Right renal cortex interstitium (tissue), 3 donors: ENCODE data around the gene TMIE. TPM values are rescaled to one million over a fixed set of nuclear protein-coding genes. Genes with fewer than 3 reads are reported as not detected.

Experiments used
- DNase-seq, 3 donors: peaks; one replicate each; pipeline ENCODE4 v3.0.0-alpha.2; 2013; ENCODE audit warnings: low read depth in 3 of 3, low spot score in 2 of 3
- polyA plus RNA-seq, 3 donors: library from polyadenylated mRNA; unstranded; fragments of 120-200 nt; gene quantifications; one replicate each; pipeline ENCODE4 v1.2.1, GENCODE V29; 2013; ENCODE audit not compliant: insufficient read length in 3 of 3

Gene TMIE
- polyA plus RNA-seq, 3 donors: 1.0 to 1.1 (median 1.1) TPM

GRCh38 chr3:46668591-46668990 is 32.6 kb upstream of the TMIE start:
- DNase-seq: no peak

- no peak for DNase-seq
Observed at GRCh38 chr3:46669191-46669999, 31.8 kb upstream of the TMIE start.

- no peak for DNase-seq
Observed at GRCh38 chr3:46670000-46670890, 30.9 kb upstream of the TMIE start.

- DNase-seq: no peak
Observed at GRCh38 chr3:46670891-46671427, 30.2 kb upstream of the TMIE start.

- DNase-seq: no peak
Observed at GRCh38 chr3:46671541-46672348, 29.4 kb upstream of the TMIE start.

- no peak for DNase-seq
Observed at GRCh38 chr3:46672349-46672695, 28.9 kb upstream of the TMIE start.

GRCh38 chr3:46673151-46674030 is 27.8 kb upstream of the TMIE start:
- no peak for DNase-seq

GRCh38 chr3:46674031-46674845 is 27.0 kb upstream of the TMIE start:
- DNase-seq: no peak

GRCh38 chr3:46675426-46675825 is 25.8 kb upstream of the TMIE start:
- no peak for DNase-seq

- DNase-seq: no peak
Observed at GRCh38 chr3:46675843-46676567, 25.2 kb upstream of the TMIE start.

GRCh38 chr3:46676601-46677410 is 24.4 kb upstream of the TMIE start:
- no peak for DNase-seq

GRCh38 chr3:46677411-46677726 is 23.8 kb upstream of the TMIE start:
- DNase-seq: no peak

GRCh38 chr3:46678280-46678679 is 22.9 kb upstream of the TMIE start:
- DNase-seq: no peak

- DNase-seq: no peak
Observed at GRCh38 chr3:46679681-46680080, 21.5 kb upstream of the TMIE start.

GRCh38 chr3:46680298-46680826 is 20.8 kb upstream of the TMIE start:
- no peak for DNase-seq

- DNase-seq: no peak
Observed at GRCh38 chr3:46681387-46681786, 19.8 kb upstream of the TMIE start.

GRCh38 chr3:46681856-46682540 is 19.2 kb upstream of the TMIE start:
- DNase-seq: no peak
